Activated CD8-positive, alpha-beta memory T cell treated with anti-CD3 and anti-CD28 coated beads, Interleukin-2, amount 10 ng/mL, durations not matched to agents 7 days and 5 days (primary cell): Measurements from ENCODE around the gene GRB2. TPM values are rescaled to one million over a fixed set of nuclear protein-coding genes. Genes with fewer than 3 reads are reported as not detected.
"Not testable (repeated sequence)": the region's sequence is repeated elsewhere in the genome, so short reads cannot be mapped to it uniquely, and the experiment has no call there.

Experiments
- ATAC-seq: fragments of 150-1000 bp; cut with Tn5 transposase; one replicate; pipeline ENCODE4 v1.10.0; 2021; ENCODE audit warnings: moderate library complexity
- CTCF ChIA-PET: fragments of 350-600 bp; sonication (Branson Sonifier 250); formaldehyde crosslinking; loops from one replicate; lab custom pipeline; 2021; ENCODE audit warnings: antibody characterized with exemption; lab: Charles Lee
- DNase-seq: peaks from one replicate; pipeline ENCODE4 v3.0.0-alpha.2; 2020
- H3K27ac Mint-ChIP-seq: one replicate; pipeline ENCODE4 v1.8.0; 2021; ENCODE audit warnings: mild to moderate bottlenecking, mixed read lengths
- H3K27me3 Mint-ChIP-seq: one replicate; pipeline ENCODE4 v1.8.0; 2021; ENCODE audit warnings: mixed read lengths
- H3K36me3 Mint-ChIP-seq: one replicate; pipeline ENCODE4 v1.8.0; 2021; ENCODE audit warnings: mild to moderate bottlenecking, mixed read lengths
- H3K4me1 Mint-ChIP-seq: one replicate; pipeline ENCODE4 v1.8.0; 2021; ENCODE audit warnings: mixed read lengths
- H3K4me3 Mint-ChIP-seq: one replicate; pipeline ENCODE4 v1.8.0; 2021; ENCODE audit warnings: mild to moderate bottlenecking, moderate library complexity, mixed read lengths
- H3K9me3 Mint-ChIP-seq: one replicate; pipeline ENCODE4 v1.8.0; 2022; ENCODE audit warnings: low read depth, mixed read lengths
- total RNA-seq, 2 experiments: library from RNA; stranded (reverse); gene quantifications; one replicate each; pipeline ENCODE4 v1.2.3, GENCODE V29; 2021

GRB2 gene
- total RNA-seq, 2 experiments from 2014 or later = 138 to 179 TPM

DNA sequence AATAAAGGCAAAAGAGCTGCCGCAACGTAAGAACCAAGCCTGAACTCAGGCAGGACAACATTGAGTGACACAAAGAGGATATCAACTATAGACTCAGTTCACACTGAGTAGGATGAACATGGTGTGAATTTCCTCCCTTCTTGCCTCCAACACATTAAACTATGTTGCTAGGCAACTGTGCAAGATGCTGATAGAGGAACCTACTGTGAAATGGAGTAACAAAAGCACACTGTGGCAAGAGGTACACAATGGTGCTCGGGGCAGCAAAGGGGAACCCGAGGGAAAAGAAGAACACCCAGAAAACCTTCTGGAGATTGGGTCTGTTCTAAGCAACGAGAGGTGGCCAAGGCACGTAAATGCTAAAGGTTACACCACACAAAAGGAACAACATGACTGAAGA, 34.1 kb downstream of the GRB2 start:
- H3K27ac Mint-ChIP-seq = peak overlapping the region; percentile 80
- H3K9me3 Mint-ChIP-seq = no peaks in the 10 kb centered on the region
- CTCF ChIA-PET = no interaction called here
- peaks cover 19% of the 10 kb centered on the region for H3K36me3 Mint-ChIP-seq
- no peaks in the 10 kb centered on the region for H3K27me3 Mint-ChIP-seq
- peaks cover 61% of the 10 kb centered on the region for H3K4me1 Mint-ChIP-seq
- peak overlapping the region; percentile 44 for H3K4me3 Mint-ChIP-seq
- DNase-seq = no peak
- peak; percentile 40 for ATAC-seq

DNA sequence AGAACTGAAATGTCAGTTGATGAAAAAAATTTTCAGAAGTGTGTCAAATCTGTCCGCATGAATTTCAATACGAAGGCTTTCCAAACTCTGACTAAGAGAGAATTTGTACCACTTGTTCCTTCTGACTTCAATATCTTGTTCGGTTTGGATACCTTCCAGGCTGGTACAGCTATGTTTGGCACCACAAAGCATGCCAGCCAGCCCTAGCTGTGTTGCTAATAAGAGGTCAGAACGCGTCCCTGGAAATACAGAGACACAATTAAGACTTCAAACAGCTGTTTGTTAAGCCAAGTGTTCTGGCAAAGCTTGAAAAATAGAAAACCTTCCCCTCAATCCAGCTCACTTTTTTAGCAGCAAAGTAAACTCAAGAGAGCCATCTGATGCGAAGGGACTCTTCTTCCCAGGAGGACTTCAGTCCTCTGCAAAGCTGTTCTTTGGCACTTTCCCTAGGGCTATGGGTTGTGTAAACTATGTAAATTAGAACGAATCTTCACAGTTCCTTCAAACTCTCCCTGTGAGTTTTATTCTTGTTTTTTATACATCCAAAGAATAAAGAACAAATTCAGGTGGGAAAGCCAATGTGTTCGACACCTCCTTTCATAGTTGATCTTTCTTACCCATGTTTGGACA, 35.1 kb downstream of the GRB2 start:
- Mint-ChIP-seq H3K36me3 (peaks cover 20% of the 10 kb centered on the region), H3K4me3 (no peak overlapping the region), H3K27ac (no peak overlapping the region), H3K9me3 (no peaks in the 10 kb centered on the region), H3K4me1 (peaks cover 70% of the 10 kb centered on the region), H3K27me3 (no peaks in the 10 kb centered on the region)
- no peak for DNase-seq
- CTCF ChIA-PET = interaction anchor here (2.5 kb wide), 1 partner anchor 48 kb away, joined by 9 read pairs; no protein-coding TSS in a partner anchor
- ATAC-seq = no peak

DNA sequence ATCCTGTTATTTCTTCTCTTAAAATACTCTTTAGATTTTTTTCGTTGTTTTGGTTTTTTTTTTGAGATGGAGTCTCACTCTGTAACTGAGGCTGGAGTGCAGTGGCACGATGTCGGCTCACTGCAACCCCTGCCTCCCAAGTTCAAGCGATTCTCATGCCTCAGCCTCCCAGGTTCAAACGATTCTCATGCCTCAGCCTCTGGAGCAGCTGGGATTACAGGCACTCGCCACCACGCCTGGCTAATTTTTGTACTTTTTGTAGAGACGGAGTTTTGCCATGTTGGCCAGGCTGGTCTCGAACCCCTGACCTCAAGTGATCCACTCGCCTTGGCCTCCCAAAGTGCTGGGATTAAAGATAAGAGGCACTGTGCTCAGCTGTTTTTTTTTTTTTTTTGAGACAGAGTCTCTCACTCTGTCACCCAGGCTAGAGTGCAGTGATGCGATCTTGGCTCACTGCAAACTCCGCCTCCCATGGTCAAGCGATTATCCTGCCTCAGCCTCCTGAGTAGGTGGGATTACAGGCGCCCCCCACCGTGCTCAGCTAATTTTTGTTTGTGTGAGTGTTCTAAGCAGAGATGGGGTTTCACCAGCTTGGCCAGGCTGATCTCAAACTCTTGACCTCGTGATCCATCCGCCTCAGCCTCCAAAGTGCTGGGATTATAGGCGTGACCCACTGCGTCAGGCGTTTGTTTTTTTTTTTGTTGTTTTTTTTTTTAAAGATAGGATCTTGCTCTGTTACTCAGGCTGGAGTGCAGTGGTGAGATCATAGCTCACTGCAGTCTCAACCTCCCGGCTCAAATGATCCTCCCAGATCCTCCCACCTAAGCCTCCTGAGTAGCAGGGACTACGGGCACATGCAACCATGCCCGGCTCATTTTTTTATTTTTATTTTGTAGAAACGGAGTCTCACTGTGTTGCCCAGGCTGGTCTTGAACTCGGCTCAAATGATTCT, 37.4 kb downstream of the GRB2 start:
- H3K4me1 Mint-ChIP-seq = peaks cover 79% of the 10 kb centered on the region
- H3K4me3 Mint-ChIP-seq = not testable (repeated sequence)

DNA sequence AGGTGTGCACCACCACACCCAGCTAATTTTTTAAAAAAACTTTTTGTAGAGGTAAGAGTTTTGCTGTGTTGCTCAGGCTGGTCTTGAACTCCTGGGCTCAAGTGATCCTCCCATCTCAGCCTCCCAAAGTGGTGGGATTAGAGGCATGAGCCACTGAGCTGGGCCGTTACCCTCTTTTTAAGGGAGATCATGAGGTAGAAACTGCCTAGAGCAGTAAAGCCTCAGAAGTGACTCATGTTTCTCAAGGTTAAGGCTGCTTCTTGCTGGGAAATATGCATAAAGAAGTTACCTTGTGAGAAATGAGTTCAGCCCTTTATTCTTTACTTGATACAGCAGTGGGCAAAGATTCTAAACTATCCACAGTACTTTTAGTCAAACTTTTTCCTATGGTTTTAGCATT, 38.2 kb downstream of the GRB2 start:
- H3K36me3 Mint-ChIP-seq = peaks cover 11% of the 10 kb centered on the region
- DNase-seq = no peak
- no peak for ATAC-seq
- H3K27ac Mint-ChIP-seq = no peak overlapping the region
- no peaks in the 10 kb centered on the region for H3K9me3 Mint-ChIP-seq
- no peak overlapping the region for H3K4me3 Mint-ChIP-seq
- CTCF ChIA-PET = no interaction called here
- peaks cover 77% of the 10 kb centered on the region for H3K4me1 Mint-ChIP-seq
- H3K27me3 Mint-ChIP-seq = no peaks in the 10 kb centered on the region

More for the DNA sequence above, 37.4 kb downstream of the GRB2 start:
- CTCF ChIA-PET = interaction anchor here (1.3 to 2.5 kb wide), 2 partner anchors 25 to 45 kb away, joined by 4 to 9 read pairs; no protein-coding TSS in a partner anchor
- Mint-ChIP-seq H3K27ac (peak overlapping the region; percentile 14), H3K36me3 (peaks cover 11% of the 10 kb centered on the region)
- DNase-seq, H3K27me3 Mint-ChIP-seq, H3K9me3 Mint-ChIP-seq, ATAC-seq: not testable (repeated sequence)

DNA sequence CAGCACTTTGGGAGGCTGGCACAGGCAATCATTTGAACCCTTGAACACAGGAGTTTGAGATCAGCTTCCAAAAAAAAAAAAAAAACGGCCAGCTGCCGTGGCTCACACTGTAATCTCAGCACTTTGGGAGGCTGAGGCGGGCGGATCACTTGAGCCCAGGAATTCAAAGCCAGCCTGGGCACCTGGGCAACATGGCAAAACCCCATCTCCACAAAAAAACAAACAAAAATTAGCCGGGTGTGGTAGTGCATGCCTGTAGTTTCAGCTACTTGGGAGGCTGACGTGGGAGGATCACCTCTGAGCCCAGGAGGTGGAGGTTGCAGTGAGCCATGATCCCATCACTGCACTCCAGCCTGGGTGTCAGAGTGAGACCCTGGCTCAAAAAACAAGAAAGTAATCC, 39.0 kb downstream of the GRB2 start:
- Mint-ChIP-seq H3K27ac (peak overlapping the region; percentile 17), H3K36me3 (peaks cover 7% of the 10 kb centered on the region), H3K4me3 (no peak overlapping the region), H3K27me3 (no peaks in the 10 kb centered on the region), H3K4me1 (peaks cover 76% of the 10 kb centered on the region), H3K9me3 (no peaks in the 10 kb centered on the region)
- ATAC-seq (no peak), DNase-seq (no peak)
- CTCF ChIA-PET = interaction anchor here (2.0 kb wide), 1 partner anchor 28 kb away, joined by 6 read pairs; no protein-coding TSS in a partner anchor

DNA sequence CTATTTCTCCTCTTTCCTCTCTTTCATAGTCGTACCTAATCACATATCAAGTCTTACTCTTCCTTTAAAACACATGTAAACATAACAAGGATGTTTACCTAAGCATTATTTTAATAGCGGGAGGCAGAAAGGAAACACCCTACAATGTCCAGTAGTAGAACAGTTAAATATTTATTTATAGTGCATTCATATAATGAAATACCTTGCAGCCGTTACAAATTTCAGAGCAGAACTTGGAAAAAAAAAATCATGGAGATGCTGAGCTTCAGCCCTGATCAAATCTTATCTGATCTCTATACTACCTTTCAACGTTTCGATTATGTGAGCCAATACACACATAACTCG, 39.6 kb downstream of the GRB2 start:
- no peaks in the 10 kb centered on the region for H3K9me3 Mint-ChIP-seq
- H3K36me3 Mint-ChIP-seq = peaks cover 7% of the 10 kb centered on the region
- H3K4me3 Mint-ChIP-seq = no peak overlapping the region
- H3K27me3 Mint-ChIP-seq = no peaks in the 10 kb centered on the region
- ATAC-seq (no peak), DNase-seq (no peak)
- no peak overlapping the region for H3K27ac Mint-ChIP-seq
- CTCF ChIA-PET = interaction anchor here (2.0 kb wide), 1 partner anchor 28 kb away, joined by 6 read pairs; no protein-coding TSS in a partner anchor
- H3K4me1 Mint-ChIP-seq = peaks cover 78% of the 10 kb centered on the region

DNA sequence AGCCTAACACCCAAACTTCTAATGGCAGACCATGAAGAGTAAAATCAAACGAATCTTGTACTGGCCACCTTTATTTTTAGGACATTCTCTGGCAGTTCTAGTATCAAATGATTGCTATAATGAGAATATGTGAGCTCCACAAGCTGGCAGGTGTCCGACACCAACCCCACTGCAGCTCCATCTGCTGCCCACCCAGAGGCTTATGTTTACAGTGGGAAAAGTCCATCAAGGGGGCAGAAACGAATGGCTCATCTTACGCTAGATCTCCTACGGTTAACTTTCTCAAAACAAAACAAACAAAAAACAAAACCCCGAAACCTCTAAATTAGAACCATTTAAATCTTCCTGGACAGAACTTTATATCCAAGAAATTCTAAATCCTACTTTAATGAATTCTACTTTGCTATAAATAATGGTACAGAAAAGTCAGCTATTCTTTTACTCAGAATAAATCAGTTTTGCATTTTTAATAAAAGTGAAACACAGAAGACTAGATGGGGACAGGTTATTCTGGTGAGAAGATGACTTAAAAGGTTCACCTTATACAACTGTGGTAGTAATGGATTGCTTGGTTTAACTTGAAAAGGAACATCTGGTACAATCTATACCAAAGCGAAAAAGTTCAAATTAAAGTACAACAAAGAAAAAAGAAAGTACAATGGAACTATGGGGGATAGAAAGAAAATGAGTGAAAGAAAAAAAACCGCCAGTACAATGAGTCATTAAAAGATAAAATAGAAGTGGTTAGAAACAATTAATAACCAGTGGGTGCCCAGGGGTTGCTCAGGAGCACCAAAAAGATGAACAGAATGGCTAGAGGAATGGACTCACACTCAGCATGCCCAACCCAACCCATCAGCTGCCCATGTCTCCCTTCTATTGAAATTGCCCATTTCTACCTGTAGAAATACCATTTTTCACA, 40.2 kb downstream of the GRB2 start:
- no peak overlapping the region for H3K27ac Mint-ChIP-seq
- DNase-seq = no peak
- peaks cover 7% of the 10 kb centered on the region for H3K36me3 Mint-ChIP-seq
- no peak overlapping the region for H3K4me3 Mint-ChIP-seq
- H3K4me1 Mint-ChIP-seq = peaks cover 82% of the 10 kb centered on the region
- no peak for ATAC-seq
- no peaks in the 10 kb centered on the region for H3K9me3 Mint-ChIP-seq
- CTCF ChIA-PET = interaction anchor here (1.2 to 2.0 kb wide), 2 partner anchors 27 to 41 kb away, joined by 5 to 6 read pairs; no protein-coding TSS in a partner anchor
- H3K27me3 Mint-ChIP-seq = no peaks in the 10 kb centered on the region

DNA sequence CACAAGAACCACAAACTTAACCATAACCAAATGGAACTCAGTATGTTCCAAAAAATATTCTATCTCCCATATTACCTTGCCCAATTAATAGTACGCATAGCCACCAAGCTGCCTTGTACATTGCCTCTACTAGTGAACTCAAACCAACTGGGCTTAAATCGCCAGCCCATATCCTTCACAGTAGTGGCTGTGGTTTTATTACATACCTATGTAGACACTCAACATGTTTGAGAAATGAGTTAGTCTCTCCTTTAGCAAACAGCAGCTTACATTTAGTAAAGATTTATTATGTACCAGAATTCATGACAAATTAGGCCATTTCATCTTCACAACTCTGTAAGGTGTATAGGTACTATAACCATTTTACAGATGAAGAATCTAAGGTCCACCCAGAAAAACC, 41.4 kb downstream of the GRB2 start:
- H3K27ac Mint-ChIP-seq = no peak overlapping the region
- H3K4me3 Mint-ChIP-seq = no peak overlapping the region
- no peaks in the 10 kb centered on the region for H3K27me3 Mint-ChIP-seq
- ATAC-seq (no peak), DNase-seq (no peak)
- H3K4me1 Mint-ChIP-seq = peaks cover 82% of the 10 kb centered on the region
- no peaks in the 10 kb centered on the region for H3K9me3 Mint-ChIP-seq
- CTCF ChIA-PET = interaction anchor here (1.2 kb wide), 1 partner anchor 42 kb away, joined by 5 read pairs; no protein-coding TSS in a partner anchor
- H3K36me3 Mint-ChIP-seq = peaks cover 6% of the 10 kb centered on the region

DNA sequence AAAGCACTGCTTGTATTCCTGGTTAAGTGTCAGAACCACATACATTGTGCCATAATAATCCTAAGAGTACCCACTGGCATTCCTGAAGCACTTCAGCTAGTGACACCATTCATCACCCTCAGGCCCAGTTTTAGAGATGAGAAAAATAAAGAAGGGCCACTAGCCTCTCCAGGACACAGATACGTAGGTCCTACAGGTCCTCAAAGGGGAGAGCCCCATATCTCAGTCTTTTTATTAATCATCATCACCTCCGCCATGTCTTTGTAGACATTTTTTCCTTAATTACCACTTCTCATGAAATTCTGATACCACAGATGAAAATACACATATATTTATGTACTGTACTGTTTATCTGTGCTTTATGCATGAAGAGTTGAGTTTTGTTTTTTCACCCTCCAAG, 43.5 kb downstream of the GRB2 start:
- H3K27ac Mint-ChIP-seq = no peak overlapping the region
- no peaks in the 10 kb centered on the region for H3K9me3 Mint-ChIP-seq
- peaks cover 73% of the 10 kb centered on the region for H3K4me1 Mint-ChIP-seq
- peaks cover 14% of the 10 kb centered on the region for H3K36me3 Mint-ChIP-seq
- CTCF ChIA-PET = interaction anchor here (0.9 to 1.5 kb wide), 2 partner anchors 16 to 25 kb away, joined by 3 read pairs; no protein-coding TSS in a partner anchor
- H3K4me3 Mint-ChIP-seq = no peak overlapping the region
- DNase-seq (no peak), ATAC-seq (no peak)
- H3K27me3 Mint-ChIP-seq = no peaks in the 10 kb centered on the region

DNA sequence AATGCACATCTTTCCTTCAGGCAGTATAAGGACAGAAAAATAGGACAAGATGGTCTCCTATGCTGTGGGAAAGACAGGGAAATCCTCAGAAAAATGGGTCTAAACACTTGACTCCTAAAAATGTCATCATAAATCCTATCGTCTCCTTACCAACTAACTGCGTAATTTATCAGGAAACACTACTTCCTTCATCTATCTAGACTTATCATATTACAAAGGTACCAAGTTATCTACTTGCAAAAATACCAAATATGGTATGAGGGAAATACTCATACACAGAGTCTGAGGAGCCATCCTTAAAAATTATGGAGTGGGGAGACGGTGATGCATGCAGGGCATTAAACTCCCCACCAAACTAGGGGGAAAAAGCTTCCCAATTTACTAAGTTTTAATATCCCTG, 44.1 kb downstream of the GRB2 start:
- no peaks in the 10 kb centered on the region for H3K27me3 Mint-ChIP-seq
- no peak overlapping the region for H3K27ac Mint-ChIP-seq
- H3K4me3 Mint-ChIP-seq = no peak overlapping the region
- ATAC-seq (no peak), DNase-seq (no peak)
- peaks cover 20% of the 10 kb centered on the region for H3K36me3 Mint-ChIP-seq
- H3K9me3 Mint-ChIP-seq = no peaks in the 10 kb centered on the region
- CTCF ChIA-PET = interaction anchor here (1.5 kb wide), 1 partner anchor 16 kb away, joined by 3 read pairs; no protein-coding TSS in a partner anchor
- H3K4me1 Mint-ChIP-seq = peaks cover 74% of the 10 kb centered on the region

DNA sequence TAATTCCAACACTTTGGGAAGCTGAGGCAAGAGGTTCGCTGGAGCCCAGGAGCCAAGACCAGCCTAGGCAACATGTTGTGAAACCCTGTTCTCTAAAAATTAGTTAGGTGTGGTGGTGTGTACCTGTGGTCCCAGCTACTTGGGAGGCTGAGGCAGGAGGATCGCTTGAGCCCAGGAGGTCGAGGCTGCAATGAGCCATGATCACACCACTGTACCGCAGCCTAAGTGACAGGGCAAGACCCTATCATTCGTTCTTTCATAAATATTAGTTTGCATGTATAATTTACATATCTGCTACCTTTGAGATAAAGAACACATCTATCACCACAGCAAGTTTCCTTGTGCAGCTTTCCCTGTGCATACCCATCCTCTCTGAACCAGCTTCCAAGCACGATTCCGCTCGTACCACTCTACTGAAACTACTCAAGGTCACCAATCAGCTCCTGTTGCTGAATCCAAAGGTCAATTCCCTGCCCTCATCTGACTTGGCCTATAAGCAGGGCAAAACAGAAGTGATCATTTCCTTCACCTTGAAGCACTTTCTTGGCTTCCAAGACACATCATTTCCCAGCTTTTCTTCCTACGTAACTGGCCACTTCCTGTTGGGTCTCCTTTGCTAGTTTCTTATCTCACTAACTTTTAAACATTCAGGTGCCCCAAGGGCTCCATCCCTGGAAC, 49.1 kb downstream of the GRB2 start:
- CTCF ChIA-PET = interaction anchor here (0.7 kb wide), 1 partner anchor 20 kb away, joined by 3 read pairs; no protein-coding TSS in a partner anchor
- Mint-ChIP-seq H3K27ac (no peak overlapping the region), H3K36me3 (peaks cover 31% of the 10 kb centered on the region), H3K27me3 (no peaks in the 10 kb centered on the region), H3K4me3 (no peak overlapping the region), H3K4me1 (peaks cover 39% of the 10 kb centered on the region), H3K9me3 (no peaks in the 10 kb centered on the region)
- DNase-seq = no peak
- no peak for ATAC-seq

DNA sequence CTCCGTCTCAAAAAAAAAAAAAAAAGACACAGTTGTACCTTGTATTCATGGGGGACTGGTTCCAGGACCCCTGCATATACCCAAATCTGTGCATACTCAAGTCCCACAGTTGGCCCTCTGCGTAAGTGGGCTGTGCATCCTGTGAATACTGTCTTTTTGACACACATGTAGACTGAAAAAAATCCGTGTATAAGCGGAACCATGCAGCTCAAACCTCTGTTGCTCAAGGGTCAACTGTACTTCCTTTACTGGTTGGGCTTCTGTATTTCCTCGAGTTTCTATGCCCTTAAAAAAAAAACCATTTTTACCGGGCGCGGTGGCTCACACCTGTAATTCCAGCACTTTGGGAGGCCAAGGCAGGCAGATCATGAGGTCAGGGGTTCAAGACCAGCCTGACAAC, 52.3 kb downstream of the GRB2 start:
- DNase-seq = no peak
- Mint-ChIP-seq H3K4me1 (peaks cover 37% of the 10 kb centered on the region), H3K9me3 (no peaks in the 10 kb centered on the region), H3K27ac (no peak overlapping the region), H3K36me3 (peaks cover 26% of the 10 kb centered on the region), H3K27me3 (no peaks in the 10 kb centered on the region), H3K4me3 (no peak overlapping the region)
- CTCF ChIA-PET = no interaction called here
- ATAC-seq = no peak
